GM13976 (cell line): Measurements from ENCODE around the gene CCDC8.

Experiments used
- DNase-seq: peaks from one replicate; pipeline ENCODE4 v3.0.0; 2012; ENCODE audit warnings: low spot score
- in situ Hi-C: fragments of 300-500 bp; cut with MboI; formaldehyde crosslinking; loops from one replicate; pipeline ENCODE4 v1.12.0; 2022; ENCODE audit warnings: low sequenced_read_pairs, mixed read lengths, inconsistent platforms; ENCODE audit not compliant: unreplicated experiment
- TF ChIP-seq, protein P1 (sequence below): IDR thresholded peaks from 2 replicates; pipeline ENCODE4 v1.5.1; 2012; ENCODE audit warnings: borderline replicate concordance, mild to moderate bottlenecking; ENCODE audit not compliant: insufficient read depth; ENCODE audit errors: extremely low read depth, missing control alignments, control extremely low read depth

CCDC8 gene, protein sequence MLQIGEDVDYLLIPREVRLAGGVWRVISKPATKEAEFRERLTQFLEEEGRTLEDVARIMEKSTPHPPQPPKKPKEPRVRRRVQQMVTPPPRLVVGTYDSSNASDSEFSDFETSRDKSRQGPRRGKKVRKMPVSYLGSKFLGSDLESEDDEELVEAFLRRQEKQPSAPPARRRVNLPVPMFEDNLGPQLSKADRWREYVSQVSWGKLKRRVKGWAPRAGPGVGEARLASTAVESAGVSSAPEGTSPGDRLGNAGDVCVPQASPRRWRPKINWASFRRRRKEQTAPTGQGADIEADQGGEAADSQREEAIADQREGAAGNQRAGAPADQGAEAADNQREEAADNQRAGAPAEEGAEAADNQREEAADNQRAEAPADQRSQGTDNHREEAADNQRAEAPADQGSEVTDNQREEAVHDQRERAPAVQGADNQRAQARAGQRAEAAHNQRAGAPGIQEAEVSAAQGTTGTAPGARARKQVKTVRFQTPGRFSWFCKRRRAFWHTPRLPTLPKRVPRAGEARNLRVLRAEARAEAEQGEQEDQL

DNA sequence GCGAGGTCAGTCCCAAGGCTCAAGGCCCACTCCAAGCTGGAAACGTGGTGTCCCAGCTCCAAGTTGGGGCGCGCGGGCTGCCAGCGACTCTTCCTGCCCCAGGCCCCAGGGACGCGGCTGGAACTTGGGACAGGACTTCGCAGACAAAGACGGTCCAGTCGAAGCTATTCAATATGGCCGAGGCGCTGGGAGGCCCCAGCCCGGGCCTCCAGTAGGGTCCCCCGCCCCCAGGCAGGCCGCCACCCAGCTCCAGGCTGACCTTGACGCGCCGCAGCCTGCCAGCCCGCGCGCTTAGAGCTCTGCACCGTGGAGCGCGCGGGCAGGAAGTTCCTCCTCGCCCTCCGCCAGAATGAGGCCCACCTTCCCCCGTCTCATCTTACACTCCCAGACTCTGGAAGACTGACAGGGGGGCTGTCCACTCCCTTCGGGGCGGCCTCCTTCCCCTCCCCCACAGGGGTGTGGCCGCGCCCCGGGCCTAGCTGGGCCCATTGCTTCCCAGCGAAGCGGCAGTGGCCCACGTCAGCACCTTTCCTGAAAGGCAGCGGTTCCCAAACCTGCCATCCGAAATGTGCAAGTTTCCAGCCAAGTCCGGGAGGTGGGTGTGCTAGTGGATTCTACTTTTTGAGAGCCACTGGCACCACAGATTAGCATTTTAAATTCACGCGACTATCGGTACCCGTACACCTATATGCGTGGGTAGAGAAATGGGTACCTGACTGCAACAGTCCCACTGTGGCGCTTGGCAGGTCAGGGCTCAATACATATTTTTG is at the start of gene CCDC8:
CCDC8 (minus strand) TSS at position 303 of the 770 bp plus-strand sequence. CDS start 754 bp downstream, outside the sequence.
- TF ChIP-seq, protein P1, sequence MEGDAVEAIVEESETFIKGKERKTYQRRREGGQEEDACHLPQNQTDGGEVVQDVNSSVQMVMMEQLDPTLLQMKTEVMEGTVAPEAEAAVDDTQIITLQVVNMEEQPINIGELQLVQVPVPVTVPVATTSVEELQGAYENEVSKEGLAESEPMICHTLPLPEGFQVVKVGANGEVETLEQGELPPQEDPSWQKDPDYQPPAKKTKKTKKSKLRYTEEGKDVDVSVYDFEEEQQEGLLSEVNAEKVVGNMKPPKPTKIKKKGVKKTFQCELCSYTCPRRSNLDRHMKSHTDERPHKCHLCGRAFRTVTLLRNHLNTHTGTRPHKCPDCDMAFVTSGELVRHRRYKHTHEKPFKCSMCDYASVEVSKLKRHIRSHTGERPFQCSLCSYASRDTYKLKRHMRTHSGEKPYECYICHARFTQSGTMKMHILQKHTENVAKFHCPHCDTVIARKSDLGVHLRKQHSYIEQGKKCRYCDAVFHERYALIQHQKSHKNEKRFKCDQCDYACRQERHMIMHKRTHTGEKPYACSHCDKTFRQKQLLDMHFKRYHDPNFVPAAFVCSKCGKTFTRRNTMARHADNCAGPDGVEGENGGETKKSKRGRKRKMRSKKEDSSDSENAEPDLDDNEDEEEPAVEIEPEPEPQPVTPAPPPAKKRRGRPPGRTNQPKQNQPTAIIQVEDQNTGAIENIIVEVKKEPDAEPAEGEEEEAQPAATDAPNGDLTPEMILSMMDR = no peak
- in situ Hi-C loops = no loop called here
- no peak for DNase-seq

DNA sequence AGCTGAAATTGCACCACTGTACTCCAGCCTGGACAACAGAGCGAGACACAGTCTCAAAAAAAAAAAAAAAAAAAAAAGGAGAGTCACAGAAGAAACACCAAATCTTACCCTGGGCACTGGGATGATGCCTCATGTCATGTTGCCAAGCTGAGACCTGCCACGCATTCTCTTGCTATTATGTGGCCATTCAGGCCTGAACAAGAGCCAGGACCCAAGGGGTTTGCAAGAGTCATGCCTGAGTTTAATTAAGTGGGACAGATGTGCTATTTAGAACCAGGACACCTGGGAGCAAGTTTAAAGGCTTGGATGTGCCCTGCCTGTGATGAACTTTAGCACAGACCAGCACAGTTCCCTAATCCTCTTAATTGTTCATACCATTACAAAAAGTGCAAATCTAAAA is 48.2 kb upstream of the CCDC8 start:
- in situ Hi-C loops = no loop called here
- TF ChIP-seq, protein P1 = no peak
- no peak for DNase-seq

DNA sequence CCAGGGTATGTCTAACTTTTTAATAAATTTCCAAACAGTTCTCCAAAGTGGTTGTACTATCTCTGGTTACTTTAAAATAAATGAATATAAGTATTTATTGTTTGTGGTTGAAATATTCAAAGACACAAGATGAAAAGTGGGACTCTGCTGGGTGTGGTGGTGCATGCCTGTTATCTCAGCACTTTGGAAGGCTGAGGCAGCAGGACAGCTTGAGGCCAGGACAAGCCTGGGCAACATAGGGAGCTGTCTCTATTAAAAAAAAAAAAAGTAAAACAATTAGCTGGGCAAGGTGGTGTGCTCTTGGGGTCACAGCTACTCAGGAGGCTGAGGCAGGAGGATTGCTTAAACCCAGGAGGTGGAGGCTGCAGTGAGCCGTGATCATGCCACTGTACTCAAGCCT is 47.6 kb upstream of the CCDC8 start:
- TF ChIP-seq, protein P1 = no peak
- in situ Hi-C loops = no loop called here
- no peak for DNase-seq

DNA sequence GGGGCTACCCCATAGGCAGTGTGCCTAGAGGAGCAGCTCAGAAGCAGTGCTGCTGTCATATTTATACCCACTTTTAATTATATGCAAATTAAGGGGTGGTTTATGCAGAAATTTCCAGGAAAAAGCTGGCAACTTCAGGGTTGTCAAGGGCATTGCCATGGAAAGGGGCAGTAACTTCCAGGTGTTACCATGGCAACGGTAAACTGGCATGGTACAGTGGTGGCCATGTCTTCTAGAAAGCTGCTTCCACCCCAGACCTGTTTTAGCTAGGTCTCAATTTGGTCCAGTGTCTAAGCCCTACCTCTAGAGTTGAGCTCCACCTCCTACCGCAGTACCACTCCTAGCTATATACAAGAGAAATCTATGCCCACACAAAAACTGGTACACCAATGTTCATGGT is 46.7 kb upstream of the CCDC8 start:
- no peak for DNase-seq
- in situ Hi-C loops = no loop called here
- TF ChIP-seq, protein P1 = no peak

DNA sequence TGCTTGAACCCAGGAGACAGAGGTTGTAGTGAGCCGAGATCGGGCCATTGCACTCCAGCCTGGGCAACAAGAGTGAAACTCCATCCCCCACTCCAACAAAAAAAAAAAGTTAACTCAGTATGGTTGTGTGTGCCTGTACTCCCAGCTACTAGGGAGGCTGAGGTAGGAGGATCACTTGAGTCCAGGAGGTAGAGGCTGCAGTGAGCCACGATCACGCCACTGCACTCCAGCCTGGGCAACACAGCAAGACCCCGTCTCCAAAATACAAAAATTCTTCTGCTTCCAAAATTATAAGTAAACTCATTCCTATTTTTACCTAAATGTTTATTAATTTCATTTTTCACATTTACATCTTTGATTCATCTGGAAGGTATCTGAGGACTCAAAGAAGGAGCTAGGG is 43.6 kb upstream of the CCDC8 start:
- TF ChIP-seq, protein P1 = no peak
- in situ Hi-C loops = no loop called here
- DNase-seq = no peak

DNA sequence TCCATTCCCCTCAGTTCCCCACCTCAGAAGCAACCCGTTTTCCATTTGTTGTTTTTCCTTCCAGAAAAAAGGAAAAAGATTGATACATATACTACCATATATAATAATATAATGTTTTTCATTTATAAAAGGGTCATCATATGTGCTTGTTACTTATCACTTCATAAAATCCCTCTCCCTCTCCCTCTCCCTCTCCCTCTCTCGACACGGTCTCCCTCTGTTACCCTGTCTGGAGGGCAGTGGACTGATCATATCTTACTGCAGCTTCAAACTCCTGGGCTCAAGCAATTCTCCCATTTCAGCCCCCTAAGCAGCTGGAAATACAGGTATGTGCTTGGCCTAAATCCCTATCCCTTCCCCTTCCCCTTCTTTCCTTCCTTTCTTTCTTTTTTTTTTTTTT is 40.9 kb upstream of the CCDC8 start:
- in situ Hi-C loops = no loop called here
- TF ChIP-seq, protein P1 = no peak
- no peak for DNase-seq
